ENCODE data around the gene CCDC192. TPM values are rescaled to one million over a fixed set of nuclear protein-coding genes. Genes with fewer than 3 reads are reported as not detected.
"Not testable (repeated sequence)": the region's sequence is repeated elsewhere in the genome, so short reads cannot be mapped to it uniquely, and the experiment has no call there.

Gene CCDC192
- total RNA-seq, 1 donor from 2014 or later: not detected

DNA sequence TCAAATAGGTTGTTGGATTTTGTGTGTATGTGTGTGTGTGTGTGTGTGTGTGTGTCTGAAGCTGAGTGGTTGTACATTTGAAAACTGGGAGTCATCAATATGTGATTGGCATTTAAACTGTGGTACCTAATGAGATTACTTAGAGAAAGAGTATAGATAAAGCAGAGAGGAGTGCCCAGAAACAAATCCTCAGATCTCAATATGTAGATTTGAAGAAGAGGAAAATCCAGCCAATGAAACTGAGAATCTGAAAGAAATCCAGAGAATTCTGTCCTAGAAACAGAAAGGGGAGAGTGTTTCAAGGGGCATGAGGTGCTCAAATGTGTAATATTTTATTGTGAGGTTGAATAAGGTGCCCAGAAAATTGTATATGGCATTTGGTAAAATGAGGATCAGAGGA is 66.2 kb downstream of the CCDC192 start:
- intact Hi-C loops (cut with DNase I): no loop called here
- DNase-seq: no peak
- Histone ChIP-seq H3K36me3 (no peaks in the 10 kb centered on the region), H3K4me3 (no peak overlapping the region), H3K27me3 (ENCODE audit: low read depth) (no peaks in the 10 kb centered on the region), H3K27ac (no peak overlapping the region), H3K4me1 (no peaks in the 10 kb centered on the region), H3K9me3 (no peaks in the 10 kb centered on the region)
- no peak for ATAC-seq
- TF ChIP-seq, protein P1, sequence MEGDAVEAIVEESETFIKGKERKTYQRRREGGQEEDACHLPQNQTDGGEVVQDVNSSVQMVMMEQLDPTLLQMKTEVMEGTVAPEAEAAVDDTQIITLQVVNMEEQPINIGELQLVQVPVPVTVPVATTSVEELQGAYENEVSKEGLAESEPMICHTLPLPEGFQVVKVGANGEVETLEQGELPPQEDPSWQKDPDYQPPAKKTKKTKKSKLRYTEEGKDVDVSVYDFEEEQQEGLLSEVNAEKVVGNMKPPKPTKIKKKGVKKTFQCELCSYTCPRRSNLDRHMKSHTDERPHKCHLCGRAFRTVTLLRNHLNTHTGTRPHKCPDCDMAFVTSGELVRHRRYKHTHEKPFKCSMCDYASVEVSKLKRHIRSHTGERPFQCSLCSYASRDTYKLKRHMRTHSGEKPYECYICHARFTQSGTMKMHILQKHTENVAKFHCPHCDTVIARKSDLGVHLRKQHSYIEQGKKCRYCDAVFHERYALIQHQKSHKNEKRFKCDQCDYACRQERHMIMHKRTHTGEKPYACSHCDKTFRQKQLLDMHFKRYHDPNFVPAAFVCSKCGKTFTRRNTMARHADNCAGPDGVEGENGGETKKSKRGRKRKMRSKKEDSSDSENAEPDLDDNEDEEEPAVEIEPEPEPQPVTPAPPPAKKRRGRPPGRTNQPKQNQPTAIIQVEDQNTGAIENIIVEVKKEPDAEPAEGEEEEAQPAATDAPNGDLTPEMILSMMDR (IDR thresholded peaks at IDR 0.05): no peak

DNA sequence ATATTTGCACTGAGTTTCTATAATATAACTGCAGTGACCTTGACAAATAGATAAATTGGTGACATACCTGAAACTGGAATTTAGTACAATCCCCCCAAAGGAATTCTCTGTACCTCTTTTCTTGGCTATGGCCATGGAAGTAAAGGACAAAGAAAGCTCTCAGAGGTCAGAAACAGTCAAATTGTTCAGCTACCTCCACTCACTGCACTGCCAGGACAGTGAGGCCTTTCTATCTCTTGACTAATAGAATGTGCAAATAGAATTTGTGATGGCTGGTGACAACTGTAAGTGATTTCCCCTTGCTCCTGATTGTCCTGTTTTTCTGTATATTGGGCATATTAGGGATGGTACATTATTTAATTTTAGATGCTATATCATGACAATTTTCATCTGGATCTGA is 67.1 kb downstream of the CCDC192 start:
- DNase-seq: no peak
- no peaks in the 10 kb centered on the region for H3K36me3 ChIP-seq
- TF ChIP-seq, protein P1 (IDR thresholded peaks at IDR 0.05): no peak
- H3K9me3 ChIP-seq: no peaks in the 10 kb centered on the region
- no peak overlapping the region for H3K27ac ChIP-seq
- intact Hi-C loops (cut with DNase I): no loop called here
- no peaks in the 10 kb centered on the region for H3K27me3 ChIP-seq (ENCODE audit: low read depth)
- H3K4me3 ChIP-seq: no peak overlapping the region
- no peak for ATAC-seq
- H3K4me1 ChIP-seq: no peaks in the 10 kb centered on the region

DNA sequence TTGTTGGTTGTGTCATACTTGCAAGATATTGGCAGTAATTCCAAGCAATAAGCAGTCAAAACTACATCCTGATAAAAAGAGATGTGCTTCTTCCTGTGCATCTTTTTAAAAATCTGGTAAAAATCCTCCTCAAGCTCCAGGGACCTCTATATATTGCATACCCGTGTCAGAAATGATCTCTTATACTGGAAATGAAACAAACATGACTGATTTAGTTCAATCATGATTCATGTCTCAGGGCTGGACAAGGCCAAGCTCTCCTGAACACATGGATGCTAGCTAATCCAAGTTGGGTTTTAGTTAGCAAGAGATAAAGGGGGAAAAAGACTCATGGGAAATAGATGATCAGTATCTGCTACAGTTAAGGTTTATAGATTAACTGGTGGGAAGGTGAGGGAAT is 69.3 kb downstream of the CCDC192 start:
- intact Hi-C loops (cut with DNase I): no loop called here
- Histone ChIP-seq H3K9me3 (no peaks in the 10 kb centered on the region), H3K27ac (no peak overlapping the region), H3K36me3 (no peaks in the 10 kb centered on the region), H3K4me1 (no peaks in the 10 kb centered on the region), H3K4me3 (no peak overlapping the region), H3K27me3 (ENCODE audit: low read depth) (no peaks in the 10 kb centered on the region)
- no peak for DNase-seq
- no peak for ATAC-seq
- TF ChIP-seq, protein P1 (IDR thresholded peaks at IDR 0.05): no peak

DNA sequence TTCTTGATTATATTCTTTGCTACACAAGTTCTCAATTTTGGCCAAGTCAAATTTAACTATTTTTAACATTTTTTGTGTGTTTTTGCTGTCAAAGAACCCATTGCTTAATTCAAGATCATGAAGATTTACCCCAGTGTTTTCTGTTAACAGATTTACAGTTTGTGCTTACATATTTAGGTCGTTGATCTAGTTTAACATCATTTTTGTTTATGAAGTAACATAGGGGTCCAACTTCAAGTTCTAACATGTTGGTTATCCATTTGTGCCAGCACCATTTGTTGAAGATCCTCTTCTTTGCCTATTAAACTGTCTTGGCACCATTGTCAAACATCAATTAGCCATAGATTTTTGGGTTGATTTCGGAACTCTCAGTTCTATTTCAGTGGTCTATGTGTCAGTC is 71.0 kb downstream of the CCDC192 start:
- H3K9me3 ChIP-seq: no peaks in the 10 kb centered on the region
- H3K4me1 ChIP-seq: no peaks in the 10 kb centered on the region
- no peaks in the 10 kb centered on the region for H3K27me3 ChIP-seq (ENCODE audit: low read depth)
- H3K27ac ChIP-seq: no peak overlapping the region
- intact Hi-C loops (cut with DNase I): no loop called here
- TF ChIP-seq, protein P1 (IDR thresholded peaks at IDR 0.05): no peak
- ATAC-seq (no peak), DNase-seq (no peak)
- H3K36me3 ChIP-seq: no peaks in the 10 kb centered on the region
- no peak overlapping the region for H3K4me3 ChIP-seq

DNA sequence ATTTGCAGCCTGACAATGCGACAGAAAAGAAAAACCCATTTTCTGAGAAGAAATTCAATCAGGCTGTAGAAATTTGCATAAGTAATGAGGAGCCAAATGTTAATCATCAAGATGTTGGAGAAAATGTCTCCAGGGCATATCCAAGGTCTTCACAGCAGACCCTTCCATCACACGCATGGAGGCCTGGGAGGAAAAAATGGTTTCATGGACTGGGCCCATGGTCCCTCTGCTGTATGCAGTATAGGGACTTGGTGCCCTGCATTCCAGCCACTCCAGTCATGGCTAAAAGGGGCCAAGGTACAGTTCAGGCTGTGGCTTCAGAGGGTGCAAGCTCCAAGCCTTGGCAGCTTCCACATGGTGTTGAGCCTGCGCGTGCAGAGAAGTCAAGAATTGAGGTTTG is 73.3 kb downstream of the CCDC192 start:
- DNase-seq (no peak), ATAC-seq (no peak)
- H3K27ac ChIP-seq: no peak overlapping the region
- H3K27me3 ChIP-seq (ENCODE audit: low read depth): no peaks in the 10 kb centered on the region
- intact Hi-C loops (cut with DNase I): no loop called here
- no peaks in the 10 kb centered on the region for H3K36me3 ChIP-seq
- no peaks in the 10 kb centered on the region for H3K9me3 ChIP-seq
- TF ChIP-seq, protein P1 (IDR thresholded peaks at IDR 0.05): no peak
- H3K4me1 ChIP-seq: no peaks in the 10 kb centered on the region
- H3K4me3 ChIP-seq: no peak overlapping the region

DNA sequence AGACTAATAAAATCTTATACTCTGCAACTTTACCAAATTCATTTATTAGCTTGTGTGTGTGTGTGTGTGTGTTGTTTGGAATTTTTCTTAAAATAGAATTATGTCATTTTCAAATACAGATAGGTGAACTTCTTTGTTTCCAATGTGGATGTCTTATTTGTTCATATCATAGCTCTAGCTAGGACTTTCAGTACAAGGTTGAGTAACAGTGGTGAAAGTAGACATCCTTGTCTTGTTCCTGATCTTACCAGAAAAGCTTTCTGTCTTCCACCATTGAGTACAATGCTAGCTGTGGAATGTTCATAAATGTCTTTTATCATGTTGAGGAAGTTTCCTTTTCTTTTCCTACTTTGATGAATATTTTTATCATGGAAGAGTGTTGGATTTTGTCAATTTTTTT is 74.8 kb downstream of the CCDC192 start:
- intact Hi-C loops (cut with DNase I): no loop called here
- no peak for ATAC-seq

DNA sequence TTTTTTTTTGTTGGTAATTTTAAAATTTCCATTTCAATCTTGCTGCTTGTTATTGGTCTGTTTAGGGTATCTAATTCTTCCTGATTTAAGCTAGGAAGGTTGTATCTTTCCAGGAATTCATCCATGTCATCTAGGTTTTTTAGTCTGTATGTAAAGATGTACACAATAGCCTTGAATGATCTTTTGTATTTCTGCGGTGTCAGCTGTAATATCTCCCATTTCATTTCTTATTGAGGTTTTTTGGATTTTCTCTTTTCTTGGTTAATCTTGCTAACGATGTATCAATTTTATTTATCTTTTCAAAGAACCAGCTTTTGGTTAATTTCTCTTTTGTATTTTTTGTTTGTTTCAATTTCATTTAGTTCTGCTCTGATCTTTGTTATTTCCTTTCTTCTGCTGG is 79.3 kb downstream of the CCDC192 start:
- H3K27me3 ChIP-seq (ENCODE audit: low read depth); H3K4me3 ChIP-seq; ATAC-seq; H3K27ac ChIP-seq; H3K36me3 ChIP-seq; H3K9me3 ChIP-seq; intact Hi-C loops (cut with DNase I); DNase-seq; H3K4me1 ChIP-seq: not testable (repeated sequence)

More for the DNA sequence above, 74.8 kb downstream of the CCDC192 start:
- DNase-seq: no peak
- no peaks in the 10 kb centered on the region for H3K36me3 ChIP-seq
- H3K4me3 ChIP-seq: no peak overlapping the region
- no peaks in the 10 kb centered on the region for H3K27me3 ChIP-seq (ENCODE audit: low read depth)
- H3K27ac ChIP-seq: no peak overlapping the region
- TF ChIP-seq, protein P1 (IDR thresholded peaks at IDR 0.05): no peak
- H3K4me1 ChIP-seq: no peaks in the 10 kb centered on the region
- H3K9me3 ChIP-seq: no peaks in the 10 kb centered on the region
